Prostate gland (tissue), 2 donors: ENCODE results near the gene SYVN1.

Source experiments
- CTCF ChIP-seq, 4 experiments: fragments of 200-600 bp in 2 of 4; fragments of 450-650 bp in 2 of 4; sonication (generic) in 2 of 4; IDR thresholded peaks; 1 replicate in 3 of 4; 2 replicates in 1 of 4; pipeline ENCODE4 v1.5.1; 2016 to 2019; ENCODE audit warnings: antibody characterized with exemption in 4 of 4, mild to moderate bottlenecking in 2 of 4, moderate library complexity in 2 of 4
- POLR2AphosphoS5 ChIP-seq: sonication (generic); formaldehyde crosslinking; IDR thresholded peaks from one replicate; pipeline ENCODE4 v1.6.1; 2017; ENCODE audit warnings: antibody characterized with exemption

DNA sequence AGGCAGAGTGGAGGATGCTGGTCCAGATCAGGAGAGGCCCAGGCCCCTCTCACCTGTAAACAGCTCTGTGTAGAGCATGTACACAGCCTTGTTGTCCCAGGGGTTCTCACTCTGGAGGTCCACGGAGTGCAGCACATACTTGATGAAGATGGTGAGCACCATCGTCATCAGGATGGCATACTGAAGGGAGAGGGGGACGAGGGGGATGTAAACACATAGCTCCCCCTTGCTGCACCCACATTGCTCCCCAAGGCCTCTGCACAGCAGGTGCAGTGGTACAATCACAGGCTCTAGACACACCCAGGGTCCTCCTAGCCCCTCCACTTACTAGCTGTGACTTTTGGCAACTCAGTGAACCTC is 2.9 kb downstream of the SYVN1 start:
- TF ChIP-seq CTCF (IDR thresholded peaks at IDR 0.05), result no peak
- no peak for TF ChIP-seq POLR2AphosphoS5
